B cell (primary cell): ENCODE results near the gene PDGFA. TPM values are rescaled to one million over a fixed set of nuclear protein-coding genes. Genes with fewer than 3 reads are reported as not detected.

Experiments
- ATAC-seq: fragments of 200-7000 bp; cut with Tn5 transposase; one replicate; pipeline ENCODE4 v1.10.0; 2021; ENCODE audit warnings: low read depth, mild to moderate bottlenecking, moderate number of reproducible peaks, moderate library complexity
- CTCF ChIA-PET: fragments of 350-600 bp; sonication (Branson Sonifier 250); formaldehyde crosslinking; loops from one replicate; lab custom pipeline; 2021; ENCODE audit warnings: antibody characterized with exemption, inconsistent platforms; lab: Charles Lee
- POLR2A ChIA-PET: fragments of 350-600 bp; sonication (Branson Sonifier 250); formaldehyde crosslinking; loops from one replicate; lab custom pipeline; 2021; ENCODE audit warnings: antibody characterized with exemption; lab: Charles Lee
- DNase-seq: peaks from one replicate; pipeline ENCODE4 v3.0.0; 2013
- H2AFZ ChIP-seq: 2 replicates; pipeline ENCODE4 v1.6.1; 2012; ENCODE audit warnings: mild to moderate bottlenecking, low read depth, low read length; ENCODE audit not compliant: insufficient read depth, poor library complexity, severe bottlenecking
- H3K27ac ChIP-seq, 2 donors: 1 replicate in 1 of 2; 2 replicates in 1 of 2; pipeline ENCODE4 v1.5.1; 2012 to 2013; ENCODE audit warnings: low read length in 2 of 2, mild to moderate bottlenecking in 2 of 2, moderate library complexity in 1 of 2
- H3K27me3 ChIP-seq, 4 experiments: fragments of 200-600 bp in 1 of 4; sonication (generic) in 1 of 4; replicated peaks in 1 of 4; 1 replicate in 2 of 4; 2 replicates in 2 of 4; pipeline versions ENCODE4 v1.6.1 to v1.7.0; 2013 to 2016; ENCODE audit warnings: low read length in 3 of 4, mild to moderate bottlenecking in 2 of 4, mixed read lengths in 1 of 4, moderate library complexity in 1 of 4; ENCODE audit not compliant: insufficient read depth in 4 of 4, control insufficient read depth in 3 of 4; ENCODE audit errors: control extremely low read depth in 1 of 4
- H3K36me3 ChIP-seq, 2 experiments: replicated peaks in 1 of 2; 1 replicate in 1 of 2; 2 replicates in 1 of 2; pipeline versions ENCODE4 v1.6.1 to v1.7.1; 2013; ENCODE audit warnings: low read length in 1 of 2; ENCODE audit not compliant: insufficient read depth in 2 of 2, control insufficient read depth in 1 of 2; ENCODE audit errors: control extremely low read depth in 1 of 2, extremely low read depth in 1 of 2
- H3K4me1 ChIP-seq, 2 donors: fragments of 200-600 bp in 1 of 2; sonication (generic) in 1 of 2; 1 replicate in 1 of 2; 2 replicates in 1 of 2; pipeline versions ENCODE4 v1.5.1 to v1.6.1; 2013 to 2017; ENCODE audit warnings: low read length in 2 of 2; ENCODE audit not compliant: control insufficient read depth in 2 of 2, insufficient read depth in 2 of 2
- H3K4me2 ChIP-seq: replicated peaks from 2 replicates; pipeline ENCODE3; 2012; ENCODE audit warnings: mild to moderate bottlenecking, low read depth, low read length; ENCODE audit not compliant: poor library complexity, severe bottlenecking
- H3K4me3 ChIP-seq, 5 experiments: fragments of 200-600 bp in 1 of 5; sonication (generic) in 1 of 5; 1 replicate in 3 of 5; 2 replicates in 2 of 5; pipeline versions ENCODE4 v1.5.1 to v1.7.0; 2011 to 2016; ENCODE audit warnings: low read length in 4 of 5, mild to moderate bottlenecking in 4 of 5, low read depth in 2 of 5, control low read depth in 1 of 5, moderate library complexity in 1 of 5; ENCODE audit not compliant: insufficient read depth in 1 of 5; ENCODE audit errors: control extremely low read depth in 1 of 5, extremely low read depth in 1 of 5
- H3K79me2 ChIP-seq: fragments of 200-600 bp; sonication (generic); one replicate; pipeline ENCODE4 v1.6.0; 2016; ENCODE audit warnings: low read length; ENCODE audit not compliant: control insufficient read depth, insufficient read depth
- H3K9ac ChIP-seq: fragments of 200-600 bp; sonication (generic); 2 replicates; pipeline ENCODE4 v1.6.1; 2017; ENCODE audit warnings: mild to moderate bottlenecking, low read length, moderate library complexity
- H3K9me3 ChIP-seq, 3 donors: one replicate each; pipeline versions ENCODE4 v1.6.1 to v1.7.1; 2013; ENCODE audit warnings: low read length in 2 of 3; ENCODE audit not compliant: control insufficient read depth in 2 of 3, insufficient read depth in 1 of 3; ENCODE audit errors: control extremely low read depth in 1 of 3
- H4K20me1 ChIP-seq: 2 replicates; pipeline ENCODE4 v1.6.0; 2012; ENCODE audit warnings: mild to moderate bottlenecking, low read length; ENCODE audit not compliant: insufficient read depth, control insufficient read depth, poor library complexity, severe bottlenecking
- H3K27ac Mint-ChIP-seq: one replicate; pipeline ENCODE4 v1.8.0; 2021; ENCODE audit warnings: mixed read lengths
- H3K27me3 Mint-ChIP-seq: one replicate; pipeline ENCODE4 v1.8.0; 2021; ENCODE audit warnings: mixed read lengths
- H3K4me1 Mint-ChIP-seq: one replicate; pipeline ENCODE4 v1.8.0; 2021; ENCODE audit warnings: mixed read lengths
- H3K4me3 Mint-ChIP-seq: one replicate; pipeline ENCODE4 v1.8.0; 2021; ENCODE audit warnings: mixed read lengths
- H3K9me3 Mint-ChIP-seq: one replicate; pipeline ENCODE4 v1.8.0; 2022; ENCODE audit warnings: mixed read lengths; ENCODE audit not compliant: insufficient read depth
- CTCF ChIP-seq: fragments of 200-600 bp; IDR thresholded peaks from one replicate; pipeline ENCODE4 v1.8.0; 2022; ENCODE audit warnings: antibody characterized with exemption, mild to moderate bottlenecking
- EZH2 ChIP-seq: IDR thresholded peaks from 2 replicates; pipeline ENCODE4 v1.6.1; 2012; ENCODE audit warnings: borderline replicate concordance, low read depth, mild to moderate bottlenecking, moderate library complexity, low read length; ENCODE audit not compliant: insufficient read depth, poor library complexity, severe bottlenecking
- WGBS: methylation state at CpG from one replicate; pipeline ENCODE4 v1.1.5; 2013; ENCODE audit warnings: missing lambda C conversion rate; ENCODE audit not compliant: insufficient coverage; 5-methylcytosine and 5-hydroxymethylcytosine counted together
- intact Hi-C: fragments of 100-400 bp; cut with micrococcal nuclease; formaldehyde crosslinking; loops from one replicate; pipeline ENCODE4 v1.10.0; 2022
- polyA plus RNA-seq: library from polyadenylated mRNA; depleted of rRNA; stranded (reverse); fragments of >200 nt; gene quantifications from 2 replicates; pipeline ENCODE4 v1.2.3, GENCODE V29; 2012
- total RNA-seq, 2 donors: library from RNA; stranded (reverse); fragments of 120-200 nt in 1 of 2; gene quantifications; 1 replicate in 1 of 2; 2 replicates in 1 of 2; pipeline versions ENCODE4 v1.2.3 to v1.2.4, GENCODE V29; 2013 to 2022

The PDGFA gene
- total and polyA plus RNA-seq, 2 donors (not counting 1 experiment from before 2014, with no cell fraction given): 0.36 to 1.5 TPM

DNA sequence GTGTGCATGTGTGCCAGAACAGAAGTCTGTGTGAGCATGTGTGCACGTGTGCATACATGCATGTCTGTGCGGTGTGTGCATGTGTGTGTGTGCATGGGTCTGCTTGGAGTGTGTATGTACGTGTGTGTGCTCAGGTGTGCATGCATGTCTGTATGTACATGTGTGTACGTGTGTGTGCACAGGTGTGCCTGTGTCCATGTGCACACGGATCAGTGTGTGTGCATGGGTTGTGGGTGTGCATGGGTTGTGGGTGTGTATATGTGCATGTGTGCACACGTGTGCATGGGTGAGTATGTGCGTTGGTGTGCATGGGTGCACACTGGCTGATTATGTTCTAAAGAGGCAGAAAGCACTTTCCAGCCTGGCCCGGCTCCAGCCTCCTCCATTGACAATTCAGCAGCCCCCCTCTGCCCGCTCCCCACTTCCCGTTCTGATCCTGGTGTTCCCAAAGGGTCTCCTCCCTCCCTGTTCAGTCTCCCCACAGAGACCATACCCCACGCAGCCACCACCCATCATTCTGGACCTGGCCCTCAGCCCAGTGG, 44.1 kb upstream of the PDGFA start:
- Mint-ChIP-seq H3K4me1 (no peaks in the 10 kb centered on the region), H3K27me3 (no peaks in the 10 kb centered on the region), H3K4me3 (no peak overlapping the region), H3K9me3 (no peaks in the 10 kb centered on the region), H3K27ac (no peak overlapping the region)
- no peak for TF ChIP-seq CTCF
- no peak for TF ChIP-seq EZH2
- no peak for DNase-seq
- Histone ChIP-seq H3K9ac (no peak overlapping the region), H3K4me2 (no peak overlapping the region), H3K36me3 (no peaks in the 10 kb centered on the region), H4K20me1 (no peaks in the 10 kb centered on the region), H3K27ac (no peak overlapping the region), H3K27me3 (no peaks in the 10 kb centered on the region), H2AFZ (no peak overlapping the region), H3K4me1 (no peaks in the 10 kb centered on the region), H3K9me3 (peaks cover 0 to 10% (median 0%) of the 10 kb centered on the region in 3 donors), H3K79me2 (no peaks in the 10 kb centered on the region), H3K4me3 (no peak overlapping the region)
- WGBS: 98% methylated on average over 11 of the region's 11 CpGs
- intact Hi-C loops: no loop called here
- no peak for ATAC-seq
- ChIA-PET CTCF (no interaction called here), POLR2A (no interaction called here)

DNA sequence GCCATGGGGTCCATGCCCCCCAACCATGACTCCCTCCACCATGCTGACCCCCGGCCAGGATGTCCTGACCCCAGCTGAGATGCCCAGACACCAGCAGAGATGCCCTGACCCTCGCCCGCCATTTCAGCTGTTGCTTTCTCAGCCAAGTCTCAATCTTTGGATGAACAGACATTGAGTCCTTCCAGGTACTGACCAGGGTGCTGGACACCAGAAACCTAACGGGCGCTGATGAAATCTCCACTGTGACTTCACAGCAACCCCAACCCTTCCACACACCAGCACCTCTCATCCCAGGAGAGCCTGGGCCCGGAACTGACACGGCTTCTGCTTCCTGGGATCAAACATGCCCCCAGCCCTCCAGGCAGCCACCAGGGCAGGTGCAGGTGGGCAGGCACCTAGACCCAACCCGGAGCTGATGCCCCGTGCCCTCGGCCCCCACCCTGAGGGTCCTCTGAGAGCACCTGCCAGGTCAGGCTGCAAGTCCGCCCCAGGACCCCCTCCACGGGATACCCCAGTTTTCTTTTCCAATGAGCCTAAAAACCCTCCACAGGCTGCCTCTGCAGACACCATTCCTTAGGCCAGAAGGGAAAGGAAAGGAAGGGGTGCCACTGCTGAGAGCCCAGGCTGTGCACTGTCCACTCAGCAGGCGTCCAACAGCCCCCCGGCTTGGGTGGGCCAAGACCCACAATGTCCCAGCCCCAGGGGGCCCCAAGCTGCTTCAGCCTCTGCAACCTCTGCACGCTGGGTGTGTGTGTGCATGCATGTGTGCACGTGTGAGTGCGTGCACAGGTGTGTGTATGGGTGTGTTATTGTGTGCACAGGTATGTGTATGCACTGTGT, 43.4 kb upstream of the PDGFA start:
- H3K36me3 ChIP-seq: no peaks in the 10 kb centered on the region
- intact Hi-C loops: no loop called here
- 97% methylated on average over 15 of the region's 17 CpGs for WGBS

More for the DNA sequence above, 43.4 kb upstream of the PDGFA start:
- TF ChIP-seq EZH2 (no peak), CTCF (no peak)
- Histone ChIP-seq H3K4me3 (no peak overlapping the region), H3K9ac (no peak overlapping the region), H3K27ac (no peak overlapping the region), H2AFZ (no peak overlapping the region), H3K4me2 (no peak overlapping the region), H3K79me2 (no peaks in the 10 kb centered on the region), H3K27me3 (no peaks in the 10 kb centered on the region), H4K20me1 (no peaks in the 10 kb centered on the region), H3K9me3 (peaks cover 0 to 4% (median 0%) of the 10 kb centered on the region in 3 donors), H3K4me1 (no peaks in the 10 kb centered on the region)
- Mint-ChIP-seq H3K4me1 (no peaks in the 10 kb centered on the region), H3K9me3 (no peaks in the 10 kb centered on the region), H3K27ac (no peak overlapping the region), H3K4me3 (no peak overlapping the region), H3K27me3 (no peaks in the 10 kb centered on the region)
- ChIA-PET POLR2A (no interaction called here), CTCF (no interaction called here)
- ATAC-seq (no peak), DNase-seq (no peak)
